HepG2 (cell line): ENCODE data around the gene ZBTB46.

Experiments used
- SMC3 ChIP-seq: IDR thresholded peaks from 2 replicates; pipeline ENCODE4 v1.6.1; 2011; ENCODE audit warnings: low read length, improper control_type of control experiment
- TF ChIP-seq, protein P1 (sequence below): sonication (generic); formaldehyde crosslinking; IDR thresholded peaks from 2 replicates; pipeline ENCODE4 v1.5.0; 2020; ENCODE audit warnings: mild to moderate bottlenecking, missing genetic modification reagents, moderate library complexity

DNA sequence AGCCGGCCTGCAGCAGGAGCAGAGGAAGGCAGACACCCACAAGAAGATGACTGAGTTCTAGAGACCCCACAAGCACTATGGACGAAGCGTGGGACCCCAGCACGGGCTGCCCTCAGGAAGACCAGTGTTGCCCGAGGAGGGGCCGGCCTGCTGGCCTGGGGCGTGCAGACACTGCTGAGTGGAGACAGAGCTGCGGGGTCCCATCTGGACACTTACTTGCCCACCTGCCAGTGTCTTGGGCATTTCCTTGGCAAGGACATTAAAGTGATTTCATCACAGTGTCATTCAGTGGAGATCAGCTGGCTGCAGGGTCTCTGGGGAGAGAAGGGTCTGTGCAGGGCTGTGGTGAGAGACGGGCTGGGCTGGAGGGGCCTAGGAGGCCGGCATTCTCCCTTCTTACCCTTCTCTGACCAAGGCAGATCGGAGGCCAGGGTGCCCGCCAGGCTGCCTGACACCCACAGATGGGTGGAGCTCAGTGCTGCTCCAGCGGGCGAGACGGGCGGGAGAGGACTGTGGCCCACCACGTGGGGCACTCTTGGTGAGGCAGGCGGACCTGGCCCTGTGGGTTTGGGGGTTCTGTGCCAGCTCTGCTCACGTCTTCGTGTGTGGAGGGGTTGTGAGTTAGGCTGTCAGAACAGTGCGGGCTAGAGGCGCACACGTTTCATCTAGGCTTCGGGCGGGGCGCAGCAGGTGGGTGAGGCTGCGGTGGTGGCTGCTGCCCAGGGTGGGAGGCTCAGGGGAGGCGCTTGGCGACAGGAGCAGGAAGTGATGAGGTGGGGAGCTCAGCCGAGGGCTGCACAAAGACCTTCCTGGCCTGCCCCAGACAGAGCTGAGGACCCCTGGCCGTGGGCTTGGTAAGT, 95.0 kb downstream of the ZBTB46 start, which contains the start of gene LIME1:
- TF ChIP-seq, protein P1, sequence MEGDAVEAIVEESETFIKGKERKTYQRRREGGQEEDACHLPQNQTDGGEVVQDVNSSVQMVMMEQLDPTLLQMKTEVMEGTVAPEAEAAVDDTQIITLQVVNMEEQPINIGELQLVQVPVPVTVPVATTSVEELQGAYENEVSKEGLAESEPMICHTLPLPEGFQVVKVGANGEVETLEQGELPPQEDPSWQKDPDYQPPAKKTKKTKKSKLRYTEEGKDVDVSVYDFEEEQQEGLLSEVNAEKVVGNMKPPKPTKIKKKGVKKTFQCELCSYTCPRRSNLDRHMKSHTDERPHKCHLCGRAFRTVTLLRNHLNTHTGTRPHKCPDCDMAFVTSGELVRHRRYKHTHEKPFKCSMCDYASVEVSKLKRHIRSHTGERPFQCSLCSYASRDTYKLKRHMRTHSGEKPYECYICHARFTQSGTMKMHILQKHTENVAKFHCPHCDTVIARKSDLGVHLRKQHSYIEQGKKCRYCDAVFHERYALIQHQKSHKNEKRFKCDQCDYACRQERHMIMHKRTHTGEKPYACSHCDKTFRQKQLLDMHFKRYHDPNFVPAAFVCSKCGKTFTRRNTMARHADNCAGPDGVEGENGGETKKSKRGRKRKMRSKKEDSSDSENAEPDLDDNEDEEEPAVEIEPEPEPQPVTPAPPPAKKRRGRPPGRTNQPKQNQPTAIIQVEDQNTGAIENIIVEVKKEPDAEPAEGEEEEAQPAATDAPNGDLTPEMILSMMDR (CRISPR knock-in tag) = no peak
- no peak for TF ChIP-seq SMC3
